GM18861 (cell line): ENCODE measurements around the gene TNFSF12.

ENCODE experiments used
- ATAC-seq: cut with Tn5 transposase; IDR thresholded peaks from one replicate; pipeline ENCODE4 v1.9.1; 2021; ENCODE audit not compliant: unreplicated experiment

Gene TNFSF12

DNA sequence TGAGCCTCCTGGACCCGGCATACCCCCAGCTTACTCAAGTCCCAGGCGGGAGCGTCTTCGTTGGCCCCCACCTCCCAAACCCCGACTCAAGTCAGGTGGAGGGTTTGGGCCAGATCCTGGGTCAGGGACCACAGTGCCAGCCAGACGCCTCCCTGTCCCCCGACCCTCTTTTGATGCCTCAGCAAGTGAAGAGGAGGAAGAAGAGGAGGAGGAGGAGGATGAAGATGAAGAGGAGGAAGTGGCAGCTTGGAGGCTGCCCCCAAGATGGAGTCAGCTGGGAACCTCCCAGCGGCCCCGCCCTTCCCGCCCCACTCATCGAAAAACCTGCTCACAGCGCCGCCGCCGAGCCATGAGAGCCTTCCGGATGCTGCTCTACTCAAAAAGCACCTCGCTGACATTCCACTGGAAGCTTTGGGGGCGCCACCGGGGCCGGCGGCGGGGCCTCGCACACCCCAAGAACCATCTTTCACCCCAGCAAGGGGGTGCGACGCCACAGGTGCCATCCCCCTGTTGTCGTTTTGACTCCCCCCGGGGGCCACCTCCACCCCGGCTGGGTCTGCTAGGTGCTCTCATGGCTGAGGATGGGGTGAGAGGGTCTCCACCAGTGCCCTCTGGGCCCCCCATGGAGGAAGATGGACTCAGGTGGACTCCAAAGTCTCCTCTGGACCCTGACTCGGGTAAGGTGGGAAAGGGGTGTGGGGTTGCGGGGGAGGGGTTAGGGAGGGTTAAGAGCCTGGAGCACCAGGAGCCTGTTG is 14.4 kb downstream of the TNFSF12 start:
- no peak for ATAC-seq

DNA sequence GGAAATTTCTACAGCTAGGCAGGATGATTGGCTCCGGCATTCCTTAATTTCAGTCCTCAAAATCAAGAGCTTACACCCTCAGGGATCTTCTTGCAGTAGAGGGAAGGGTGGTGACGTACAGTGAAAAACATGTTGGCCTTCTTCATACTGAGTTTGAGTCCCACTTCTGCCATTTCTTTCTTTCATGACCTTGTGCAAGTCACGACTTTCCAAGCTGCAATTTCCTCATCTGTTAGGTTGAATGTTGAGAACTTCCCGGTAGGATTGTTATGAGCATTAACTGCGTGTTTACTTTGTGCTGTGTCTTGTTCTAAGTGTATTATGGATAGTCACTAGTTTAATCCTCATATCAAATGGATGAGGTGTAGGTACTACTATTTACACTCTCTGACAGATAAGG is 20.7 kb downstream of the TNFSF12 start:
- no peak for ATAC-seq

- no peak for ATAC-seq
Observed at GRCh38 chr17:7570351-7570750, 21.5 kb downstream of the TNFSF12 start.

DNA sequence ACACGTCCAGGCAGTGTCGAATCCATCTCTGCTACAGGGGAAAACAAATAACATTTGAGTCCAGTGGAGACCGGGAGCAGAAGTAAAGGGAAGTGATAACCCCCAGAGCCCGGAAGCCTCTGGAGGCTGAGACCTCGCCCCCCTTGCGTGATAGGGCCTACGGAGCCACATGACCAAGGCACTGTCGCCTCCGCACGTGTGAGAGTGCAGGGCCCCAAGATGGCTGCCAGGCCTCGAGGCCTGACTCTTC is 23.4 kb downstream of the TNFSF12 start:
- ATAC-seq, result peak; percentile 85

DNA sequence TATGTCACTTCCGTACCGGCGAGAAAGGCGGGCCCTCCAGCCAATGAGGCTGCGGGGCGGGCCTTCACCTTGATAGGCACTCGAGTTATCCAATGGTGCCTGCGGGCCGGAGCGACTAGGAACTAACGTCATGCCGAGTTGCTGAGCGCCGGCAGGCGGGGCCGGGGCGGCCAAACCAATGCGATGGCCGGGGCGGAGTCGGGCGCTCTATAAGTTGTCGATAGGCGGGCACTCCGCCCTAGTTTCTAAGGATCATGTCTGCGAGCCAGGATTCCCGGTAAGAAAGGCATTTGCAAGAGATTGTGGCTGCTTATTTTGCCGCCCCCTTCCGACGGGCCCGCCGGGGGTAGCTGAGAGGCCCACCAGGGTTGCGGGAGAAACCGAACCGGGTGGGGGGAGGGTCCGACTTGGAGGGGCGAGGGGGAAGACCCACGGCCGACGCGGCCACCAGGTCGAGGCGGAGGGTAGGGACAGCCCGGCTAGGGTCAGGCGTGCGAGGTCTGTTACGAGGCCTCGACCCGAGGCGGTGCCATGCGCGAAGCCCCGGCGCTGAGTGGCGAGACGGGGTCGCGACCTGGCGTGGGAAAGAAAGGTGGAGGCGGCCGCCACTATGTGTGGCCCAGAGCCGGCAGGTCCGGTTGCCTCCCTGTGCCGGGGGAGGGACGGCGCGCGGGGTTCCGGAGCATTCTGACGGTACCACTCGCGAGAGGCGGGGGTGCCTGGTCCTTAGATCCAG is 23.9 kb downstream of the TNFSF12 start:
- ATAC-seq, result no peak

DNA sequence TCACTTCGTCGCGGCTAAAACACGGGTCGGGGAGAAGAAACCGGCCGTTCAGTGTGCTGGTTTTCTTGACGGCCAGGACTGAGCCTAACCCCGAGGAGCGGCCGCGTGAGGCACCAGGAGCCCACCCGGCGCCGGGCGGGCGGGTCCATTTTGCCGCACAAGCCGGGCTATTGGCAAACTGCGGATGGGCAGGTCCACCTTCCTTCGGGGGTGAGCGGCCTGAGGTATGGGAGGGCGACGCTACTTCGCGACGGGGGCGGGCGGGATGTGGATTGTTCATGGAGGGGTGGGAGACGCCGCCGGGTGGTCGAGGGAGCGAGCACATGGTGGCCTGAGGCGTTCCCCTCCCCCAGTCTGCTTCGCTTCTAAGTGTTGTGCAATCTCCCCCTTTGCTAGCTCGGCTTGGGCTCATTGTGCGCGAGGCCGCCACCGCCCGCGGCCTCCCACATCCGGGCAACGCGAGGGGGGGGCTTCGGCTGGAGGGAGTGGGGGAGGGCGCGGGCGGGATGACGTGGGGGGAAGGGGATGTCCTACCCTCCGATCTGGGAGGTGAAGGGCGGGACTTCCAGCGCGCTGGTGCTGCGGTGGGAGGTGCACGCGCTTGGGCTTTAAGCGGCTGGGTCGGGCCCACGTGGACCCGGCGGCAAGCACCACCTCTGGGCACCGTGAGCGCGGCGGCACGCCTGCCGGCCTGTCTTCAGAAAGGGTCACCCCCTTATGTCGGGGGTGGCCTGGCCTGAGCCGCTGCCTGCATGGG is 24.6 kb downstream of the TNFSF12 start:
- ATAC-seq, result no peak

- no peak for ATAC-seq
Observed at GRCh38 chr17:7574176-7574953, 25.5 kb downstream of the TNFSF12 start.

DNA sequence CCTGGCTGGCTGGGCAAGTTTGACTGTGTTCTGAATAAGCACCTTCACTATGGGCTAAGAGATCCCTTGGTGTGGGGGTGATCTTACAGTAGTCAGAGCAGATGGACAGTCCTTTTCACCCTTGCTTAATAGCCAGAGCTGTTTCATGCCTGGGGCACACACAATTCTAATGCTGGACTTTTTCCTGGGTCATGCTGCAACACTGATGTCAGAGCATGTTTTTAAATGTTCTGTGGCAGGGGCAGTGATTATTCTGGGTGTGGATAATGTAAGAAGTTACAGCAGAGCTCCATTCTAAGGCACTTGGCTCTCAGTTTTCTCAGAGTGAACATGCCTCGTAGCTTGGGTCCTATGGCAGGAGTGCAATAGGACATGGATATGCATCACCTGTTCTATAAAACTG is 26.6 kb downstream of the TNFSF12 start:
- no peak for ATAC-seq

DNA sequence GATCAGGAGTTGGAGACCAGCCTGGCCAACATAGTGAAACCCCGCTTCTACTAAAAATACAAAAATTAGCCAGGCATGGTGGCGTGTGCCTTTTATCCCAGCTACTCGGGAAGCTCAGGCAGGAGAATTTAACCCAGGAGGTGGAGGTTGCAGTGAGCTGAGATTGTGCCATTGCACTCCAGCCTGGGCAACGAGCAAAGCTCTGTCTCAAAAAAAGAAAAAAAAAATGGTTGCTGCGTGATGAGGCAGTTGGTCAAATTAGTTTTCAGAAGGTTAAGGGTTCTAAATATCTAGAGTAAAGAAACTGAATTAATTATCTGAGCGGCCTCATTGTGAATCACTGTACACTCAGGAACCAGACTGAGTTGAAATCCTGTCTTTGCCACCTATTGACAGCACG is 27.1 kb downstream of the TNFSF12 start:
- ATAC-seq, result no peak

DNA sequence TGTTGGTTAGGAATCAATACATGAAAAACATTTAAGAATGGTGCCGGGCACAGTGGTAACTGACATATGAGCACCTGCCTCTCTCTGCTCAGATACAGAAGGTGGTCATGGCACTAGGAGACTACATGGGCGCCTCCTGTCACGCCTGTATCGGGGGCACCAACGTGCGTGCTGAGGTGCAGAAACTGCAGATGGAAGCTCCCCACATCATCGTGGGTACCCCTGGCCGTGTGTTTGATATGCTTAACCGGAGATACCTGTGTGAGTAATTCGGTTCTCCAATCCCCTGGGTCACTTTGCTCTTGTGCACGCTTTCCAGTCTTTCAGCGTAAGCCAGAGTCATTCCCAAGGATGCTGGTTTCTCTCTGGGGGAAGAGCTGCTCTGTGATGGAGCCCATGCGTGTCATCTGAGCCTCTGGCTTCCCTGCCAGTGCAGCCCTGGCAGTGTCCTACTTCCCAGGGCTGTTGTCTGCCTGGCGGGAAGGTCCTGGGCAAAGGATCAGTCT is 27.6 kb downstream of the TNFSF12 start:
- ATAC-seq, result no peak

DNA sequence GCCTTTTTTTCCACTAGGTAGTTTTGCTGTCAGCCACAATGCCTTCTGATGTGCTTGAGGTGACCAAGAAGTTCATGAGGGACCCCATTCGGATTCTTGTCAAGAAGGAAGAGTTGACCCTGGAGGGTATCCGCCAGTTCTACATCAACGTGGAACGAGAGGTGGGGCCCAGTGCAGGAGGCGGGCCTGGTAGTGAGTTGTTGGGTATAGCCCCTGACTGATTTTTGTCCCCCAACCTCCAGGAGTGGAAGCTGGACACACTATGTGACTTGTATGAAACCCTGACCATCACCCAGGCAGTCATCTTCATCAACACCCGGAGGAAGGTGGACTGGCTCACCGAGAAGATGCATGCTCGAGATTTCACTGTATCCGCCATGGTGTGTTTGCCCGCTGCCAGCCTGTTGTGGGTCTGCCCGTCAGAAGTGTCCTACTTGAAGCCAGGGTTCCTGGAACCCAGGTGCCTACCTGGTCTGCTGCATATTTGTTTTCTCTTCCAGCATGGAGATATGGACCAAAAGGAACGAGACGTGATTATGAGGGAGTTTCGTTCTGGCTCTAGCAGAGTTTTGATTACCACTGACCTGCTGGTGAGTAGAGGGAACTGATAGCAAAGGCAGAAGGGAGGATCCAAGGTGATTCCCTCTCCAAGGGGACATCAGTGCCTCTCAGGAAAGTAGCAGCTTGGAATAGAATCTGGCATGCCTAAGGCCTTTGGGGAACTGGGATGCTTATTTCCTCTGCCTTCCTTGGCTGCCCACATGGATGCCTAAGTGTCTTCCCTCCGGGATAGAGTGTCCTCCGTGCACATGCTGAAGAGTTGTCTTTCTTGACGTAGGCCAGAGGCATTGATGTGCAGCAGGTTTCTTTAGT is 28.7 kb downstream of the TNFSF12 start:
- no peak for ATAC-seq

- ATAC-seq, result no peak
Observed at GRCh38 chr17:7579001-7579833, 30.4 kb downstream of the TNFSF12 start, which contains the start of gene CD68. TSS of gene CD68 (plus strand) at chr17:7579638. CDS start at chr17:7579678, 40 bp downstream.

- ATAC-seq, result no peak
Observed at GRCh38 chr17:7579834-7580603, 31.2 kb downstream of the TNFSF12 start.

DNA sequence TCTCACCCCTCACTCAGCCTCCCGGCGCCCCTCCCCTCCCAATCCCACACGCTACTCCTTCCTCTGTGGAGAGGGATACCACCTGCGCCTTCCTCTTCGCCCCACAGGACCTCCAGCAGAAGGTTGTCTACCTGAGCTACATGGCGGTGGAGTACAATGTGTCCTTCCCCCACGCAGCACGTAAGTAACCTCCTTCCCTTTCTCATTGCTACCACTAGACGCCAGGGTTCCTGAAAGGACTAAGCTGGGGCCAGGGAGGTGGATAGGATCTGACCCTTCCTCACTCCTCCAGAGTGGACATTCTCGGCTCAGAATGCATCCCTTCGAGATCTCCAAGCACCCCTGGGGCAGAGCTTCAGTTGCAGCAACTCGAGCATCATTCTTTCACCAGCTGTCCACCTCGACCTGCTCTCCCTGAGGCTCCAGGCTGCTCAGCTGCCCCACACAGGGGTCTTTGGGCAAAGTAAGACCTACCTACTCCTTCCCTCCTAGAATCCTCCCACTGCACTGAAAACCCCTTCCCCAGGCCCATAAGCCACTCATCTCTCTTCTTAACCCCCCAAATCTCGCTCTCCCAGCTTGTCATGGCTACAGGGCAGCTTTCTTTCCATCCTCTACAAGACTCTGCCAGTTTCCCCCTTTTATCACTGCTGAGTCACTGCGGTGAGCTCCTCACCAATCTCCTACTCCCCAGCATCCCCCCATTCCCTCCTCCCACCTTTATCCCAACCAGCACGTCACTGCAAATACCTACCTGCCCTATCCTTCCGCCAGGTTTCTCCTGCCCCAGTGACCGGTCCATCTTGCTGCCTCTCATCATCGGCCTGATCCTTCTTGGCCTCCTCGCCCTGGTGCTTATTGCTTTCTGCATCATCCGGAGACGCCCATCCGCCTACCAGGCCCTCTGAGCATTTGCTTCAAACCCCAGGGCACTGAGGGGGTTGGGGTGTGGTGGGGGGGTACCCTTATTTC is 32.0 kb downstream of the TNFSF12 start:
- no peak for ATAC-seq

DNA sequence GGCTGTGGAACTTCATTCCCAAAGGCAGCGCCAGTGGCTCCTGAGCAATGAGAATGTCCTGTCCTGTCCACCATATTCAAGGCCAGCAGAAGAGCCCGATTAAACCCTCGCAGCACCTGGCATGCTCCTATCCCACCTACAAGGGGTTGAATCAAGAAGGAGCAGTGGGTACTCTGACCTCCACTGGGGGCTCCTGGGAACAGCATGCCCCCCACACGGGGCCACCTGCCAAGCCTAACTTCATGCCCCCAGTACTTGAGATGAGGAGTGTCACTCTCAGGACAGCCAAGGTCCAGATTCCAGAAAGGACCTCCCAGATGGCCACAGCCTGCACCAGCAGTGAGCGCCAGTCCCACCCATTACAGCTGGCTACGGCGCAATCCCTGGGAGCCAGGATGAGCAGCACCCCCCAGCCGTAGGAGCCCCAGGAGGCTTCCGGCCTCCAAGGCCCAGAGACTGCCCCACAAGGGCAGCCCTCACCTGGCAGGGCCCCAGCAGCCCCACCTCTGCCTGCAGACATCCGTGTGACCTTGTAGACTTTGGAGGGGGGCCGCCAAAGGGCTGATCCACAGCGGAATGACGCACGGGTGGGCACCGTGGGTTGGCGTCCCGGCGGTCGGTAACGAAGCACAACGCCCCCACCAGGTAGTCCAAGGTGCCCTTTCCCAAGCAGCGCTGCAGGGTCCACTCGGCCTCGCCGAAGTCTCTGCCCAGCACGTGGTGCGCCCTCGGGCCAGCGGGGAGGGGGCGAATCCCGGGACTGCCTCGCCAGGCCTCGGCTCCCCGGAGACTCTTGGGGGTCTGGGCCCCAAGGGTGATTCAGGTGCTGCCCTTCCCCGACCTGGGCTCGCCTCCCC is 33.8 kb downstream of the TNFSF12 start:
- ATAC-seq, result no peak
